DND-41 (cell line): ENCODE results near the gene MAPK14.

Source experiments
- ATAC-seq: fragments of 200-7000 bp; cut with Tn5 transposase; 3 replicates; pipeline ENCODE4 v1.9.1; 2021; ENCODE audit warnings: low read depth; ENCODE audit not compliant: insufficient read depth
- DNase-seq: peaks from one replicate; pipeline ENCODE4 v3.0.0-alpha.2; 2020
- H2AFZ ChIP-seq: 2 replicates; pipeline ENCODE4 v1.6.0; 2012; ENCODE audit warnings: low read depth, low read length
- H3K27ac ChIP-seq: 2 replicates; pipeline ENCODE4 v1.5.1; 2012; ENCODE audit warnings: low read length, inconsistent platforms
- H3K27me3 ChIP-seq: fragments of 200-600 bp; sonication (generic); 2 replicates; pipeline ENCODE4 v1.6.0; 2012; ENCODE audit warnings: low read length, mild to moderate bottlenecking, inconsistent platforms; ENCODE audit not compliant: insufficient read depth, poor library complexity
- H3K36me3 ChIP-seq: 2 replicates; pipeline ENCODE4 v1.5.1; 2012; ENCODE audit warnings: low read length, inconsistent platforms; ENCODE audit not compliant: insufficient read depth
- H3K4me1 ChIP-seq: 2 replicates; pipeline ENCODE4 v1.5.1; 2012; ENCODE audit warnings: mild to moderate bottlenecking, low read length; ENCODE audit not compliant: insufficient read depth
- H3K4me2 ChIP-seq: 2 replicates; pipeline ENCODE4 v1.6.0; 2012; ENCODE audit warnings: mild to moderate bottlenecking, moderate library complexity, low read length, inconsistent platforms; ENCODE audit not compliant: insufficient read depth
- H3K4me3 ChIP-seq, 2 experiments: fragments of 200-600 bp in 1 of 2; shearing (Covaris generic) in 1 of 2; 2 replicates each; pipeline ENCODE4 v1.5.1; 2012 to 2016; ENCODE audit warnings: inconsistent platforms in 2 of 2, low read length in 2 of 2, mild to moderate bottlenecking in 2 of 2, low read depth in 1 of 2, moderate library complexity in 1 of 2
- H3K79me2 ChIP-seq: 2 replicates; pipeline ENCODE4 v1.6.0; 2012; ENCODE audit warnings: low read length, inconsistent platforms; ENCODE audit not compliant: insufficient read depth
- H3K9ac ChIP-seq: 2 replicates; pipeline ENCODE4 v1.6.0; 2012; ENCODE audit warnings: low read depth, mild to moderate bottlenecking, inconsistent platforms, low read length, moderate library complexity
- H3K9me3 ChIP-seq: 2 replicates; pipeline ENCODE4 v1.5.1; 2012; ENCODE audit warnings: low read length, moderate library complexity, mild to moderate bottlenecking, inconsistent platforms; ENCODE audit not compliant: insufficient read depth, severe bottlenecking
- H4K20me1 ChIP-seq: 2 replicates; pipeline ENCODE4 v1.6.0; 2012; ENCODE audit warnings: low read length; ENCODE audit not compliant: insufficient read depth
- CTCF ChIP-seq: IDR thresholded peaks from 2 replicates; pipeline ENCODE4 v1.5.1; 2012; ENCODE audit warnings: borderline replicate concordance, low read length, moderate library complexity, mild to moderate bottlenecking; ENCODE audit not compliant: poor library complexity, severe bottlenecking; ENCODE audit errors: extremely low read depth
- EZH2 ChIP-seq: IDR thresholded peaks from 3 replicates; pipeline ENCODE4 v1.6.1; 2012; ENCODE audit warnings: borderline replicate concordance, low read depth, mild to moderate bottlenecking, moderate library complexity, low read length, inconsistent platforms; ENCODE audit not compliant: severe bottlenecking

Gene MAPK14

GRCh38 chr6:36142971-36143838 is 115.6 kb downstream of the MAPK14 start:
- ATAC-seq (no peak), DNase-seq (no peak)
- Histone ChIP-seq H3K4me2 (no peak overlapping the region), H3K79me2 (no peaks in the 10 kb centered on the region), H3K27ac (no peak overlapping the region), H3K9me3 (no peaks in the 10 kb centered on the region), H3K4me1 (no peaks in the 10 kb centered on the region), H2AFZ (no peak overlapping the region), H3K36me3 (no peaks in the 10 kb centered on the region), H3K4me3 (no peak overlapping the region), H3K27me3 (no peaks in the 10 kb centered on the region), H4K20me1 (no peaks in the 10 kb centered on the region), H3K9ac (no peak overlapping the region)
- no peak for TF ChIP-seq EZH2
- TF ChIP-seq CTCF = no peak

- no peak overlapping the region for H3K9ac ChIP-seq
- H4K20me1 ChIP-seq = no peaks in the 10 kb centered on the region
- no peak overlapping the region for H2AFZ ChIP-seq
- peaks cover 6% of the 10 kb centered on the region for H3K4me1 ChIP-seq
- no peaks in the 10 kb centered on the region for H3K9me3 ChIP-seq
- no peak overlapping the region for H3K27ac ChIP-seq
- no peaks in the 10 kb centered on the region for H3K27me3 ChIP-seq
- TF ChIP-seq EZH2 (no peak), CTCF (no peak)
- H3K79me2 ChIP-seq = no peaks in the 10 kb centered on the region
- H3K4me2 ChIP-seq = no peak overlapping the region
- DNase-seq (no peak), ATAC-seq (no peak)
- no peaks in the 10 kb centered on the region for H3K36me3 ChIP-seq
- no peak overlapping the region for H3K4me3 ChIP-seq
Measured at GRCh38 chr6:36145495-36145894, 117.9 kb downstream of the MAPK14 start.

GRCh38 chr6:36147294-36147693 is 119.7 kb downstream of the MAPK14 start:
- Histone ChIP-seq H3K9me3 (no peaks in the 10 kb centered on the region), H2AFZ (no peak overlapping the region), H3K4me1 (peaks cover 7% of the 10 kb centered on the region), H3K79me2 (no peaks in the 10 kb centered on the region), H4K20me1 (no peaks in the 10 kb centered on the region), H3K9ac (no peak overlapping the region), H3K4me2 (no peak overlapping the region), H3K27me3 (no peaks in the 10 kb centered on the region), H3K27ac (no peak overlapping the region), H3K36me3 (no peaks in the 10 kb centered on the region), H3K4me3 (no peak overlapping the region)
- TF ChIP-seq CTCF = no peak
- TF ChIP-seq EZH2 = no peak
- DNase-seq (no peak), ATAC-seq (no peak)
